Stimulated activated CD4-positive, alpha-beta T cell treated with anti-CD3 and anti-CD28 coated beads, TNF-alpha, amount 100 ng/mL, for 4 hours (primary cell): ENCODE measurements around the gene TRIM58.

Experiments used
- DNase-seq, 3 experiments: peaks; one replicate each; pipeline ENCODE4 v3.0.0-alpha.2; 2020; ENCODE audit warnings: low read depth in 3 of 3

The TRIM58 gene

DNA sequence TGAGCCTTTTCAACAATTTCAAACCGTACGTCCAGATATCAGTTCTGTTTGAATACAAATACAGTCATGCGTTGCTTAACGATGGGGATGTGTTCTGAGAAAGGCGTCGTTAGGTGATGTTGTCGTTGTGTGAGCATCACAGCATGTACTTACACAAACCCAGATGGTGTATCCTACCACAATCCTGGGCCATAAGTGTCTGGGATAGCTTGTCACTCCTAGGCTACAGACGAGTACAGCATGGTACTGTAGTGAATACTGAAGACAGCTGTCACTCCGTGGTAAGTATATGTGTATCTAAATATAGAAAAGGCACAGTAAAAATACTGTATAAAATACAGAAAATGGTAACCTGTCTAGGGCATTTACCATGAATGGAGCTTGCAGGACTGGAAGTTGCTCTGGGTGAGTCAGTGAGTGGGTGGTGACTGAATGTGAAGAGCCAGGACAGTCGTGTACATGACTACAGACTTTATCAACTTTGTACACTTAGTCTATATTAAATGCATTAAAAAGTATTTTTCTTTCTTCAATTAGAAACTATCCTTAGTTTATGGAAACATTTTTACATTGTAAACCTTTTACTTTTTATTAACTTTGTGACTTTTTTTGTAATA is 27.9 kb downstream of the TRIM58 start:
- no peak for DNase-seq

DNA sequence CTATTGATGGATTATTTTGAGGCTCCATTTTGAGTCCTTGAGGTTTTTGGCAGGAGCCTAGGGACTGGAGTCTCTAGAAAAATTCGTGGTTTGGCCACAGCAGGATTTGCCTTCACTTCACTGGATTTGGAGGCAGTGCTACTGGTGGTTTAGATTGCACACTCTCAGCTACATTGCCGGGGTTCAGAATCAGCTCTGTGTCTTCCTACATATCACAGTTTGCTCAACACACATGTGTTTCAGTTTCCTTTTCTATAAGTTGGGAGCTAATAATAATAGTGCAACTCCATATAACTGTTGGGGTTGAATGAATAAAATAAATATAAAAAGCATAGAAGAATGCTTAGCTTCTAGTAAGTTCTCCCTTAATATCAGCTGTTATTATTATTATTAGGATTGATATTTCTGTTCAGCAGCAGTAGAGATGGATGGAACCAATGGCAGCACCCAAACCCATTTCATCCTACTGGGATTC is 38.2 kb downstream of the TRIM58 start, which contains the start of gene OR2W3:
OR2W3 (plus strand) TSS at position 425 of the 475 bp plus-strand sequence; CDS start at position 425, 0 bp downstream.
- DNase-seq = no peak

DNA sequence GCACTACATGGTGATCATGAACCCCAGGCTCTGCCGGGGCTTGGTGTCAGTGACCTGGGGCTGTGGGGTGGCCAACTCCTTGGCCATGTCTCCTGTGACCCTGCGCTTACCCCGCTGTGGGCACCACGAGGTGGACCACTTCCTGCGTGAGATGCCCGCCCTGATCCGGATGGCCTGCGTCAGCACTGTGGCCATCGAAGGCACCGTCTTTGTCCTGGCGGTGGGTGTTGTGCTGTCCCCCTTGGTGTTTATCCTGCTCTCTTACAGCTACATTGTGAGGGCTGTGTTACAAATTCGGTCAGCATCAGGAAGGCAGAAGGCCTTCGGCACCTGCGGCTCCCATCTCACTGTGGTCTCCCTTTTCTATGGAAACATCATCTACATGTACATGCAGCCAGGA is 39.0 kb downstream of the TRIM58 start:
- DNase-seq = no peak

DNA sequence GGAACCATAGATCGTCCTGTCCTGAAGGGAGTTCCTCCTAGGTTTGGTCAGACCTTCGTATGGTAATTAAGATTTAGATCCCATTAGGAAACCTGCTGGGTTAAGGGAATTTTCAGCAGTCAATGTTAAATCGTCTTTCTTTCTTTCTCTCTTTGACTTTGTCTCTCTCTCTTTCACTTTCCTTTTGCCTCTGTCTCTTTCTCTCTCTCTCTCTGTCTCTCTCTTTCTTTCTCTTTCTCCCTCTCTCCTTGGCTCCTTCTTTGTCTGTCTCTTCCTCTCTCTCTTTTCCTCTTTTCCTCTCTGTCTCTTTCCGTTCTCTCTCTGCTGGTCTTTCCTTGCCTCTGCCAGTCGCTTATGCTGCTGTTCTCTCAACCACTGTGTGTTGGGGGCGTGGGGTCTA is 47.1 kb downstream of the TRIM58 start:
- DNase-seq = no peak

DNA sequence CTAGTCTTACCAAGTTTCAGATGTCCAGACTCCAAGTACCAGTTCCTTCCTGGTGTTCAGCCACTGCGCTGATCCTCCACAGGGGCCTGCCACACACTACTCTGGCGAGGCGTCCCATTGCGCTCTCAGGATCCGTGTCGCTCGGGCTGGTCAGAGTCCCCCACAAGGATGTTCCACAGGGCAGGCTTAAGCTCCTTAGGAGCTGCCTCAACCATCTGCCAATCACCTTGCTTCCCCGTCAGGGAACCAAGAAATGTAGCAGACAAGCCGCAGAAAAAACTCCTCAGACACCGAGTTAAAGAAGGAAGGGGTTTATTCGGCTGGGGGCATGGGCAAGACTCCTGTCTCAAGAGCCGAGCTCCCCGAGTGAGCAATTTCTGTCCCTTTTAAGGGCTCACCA is 48.2 kb downstream of the TRIM58 start:
- no peak for DNase-seq

DNA sequence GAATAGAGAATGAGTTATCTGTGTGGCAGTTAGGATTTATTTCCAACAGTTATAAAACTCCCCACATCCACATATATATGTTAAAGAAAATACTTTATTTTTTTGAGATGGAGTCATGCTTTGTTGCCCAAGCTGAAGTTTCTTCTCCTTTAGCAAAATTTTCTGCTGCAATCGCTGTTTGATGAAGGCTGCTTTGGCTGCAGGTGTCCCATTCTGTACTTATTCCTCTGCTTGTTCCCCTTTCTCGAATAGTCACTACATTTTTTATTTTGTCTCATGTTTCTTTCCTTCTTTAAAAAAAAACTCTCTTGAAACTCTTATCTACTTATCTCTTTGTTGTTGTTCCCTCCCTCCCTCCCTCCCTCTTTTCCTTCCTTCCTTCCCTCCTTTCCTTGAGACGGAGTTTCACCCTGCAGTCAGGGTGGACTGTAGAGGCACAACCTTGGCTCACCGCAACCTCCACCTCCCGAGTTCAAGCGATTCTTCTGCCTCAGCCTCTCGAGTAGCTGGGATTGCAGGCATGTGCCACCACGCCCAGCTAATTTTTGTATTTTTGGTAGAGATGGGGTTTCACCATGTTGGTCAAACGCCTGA is 49.0 kb downstream of the TRIM58 start:
- DNase-seq = no peak

DNA sequence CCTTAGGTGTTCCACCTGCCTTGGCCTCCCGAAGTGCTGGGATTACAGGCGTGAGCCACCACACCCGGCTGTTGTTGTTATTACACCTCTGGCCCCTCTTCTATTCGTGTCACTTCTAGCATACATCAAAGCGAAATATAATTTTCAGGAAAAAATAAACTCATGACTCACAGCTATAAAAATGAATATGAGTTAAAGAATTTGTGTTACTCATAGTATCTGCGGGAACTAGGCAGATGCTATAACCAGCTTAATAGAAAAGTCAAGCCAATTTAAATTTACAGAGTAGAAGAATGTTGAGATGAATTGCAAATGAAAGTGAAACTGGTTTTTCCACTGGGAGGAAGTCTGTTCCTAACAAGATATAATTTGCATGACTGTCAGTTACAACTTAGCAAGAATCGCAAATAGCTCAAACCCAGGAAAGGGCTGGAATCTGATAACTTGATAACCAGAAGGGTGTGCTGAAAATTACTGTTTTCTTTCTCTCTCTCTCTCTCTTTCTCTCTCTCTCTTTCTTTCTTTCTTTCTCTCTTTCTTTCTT is 49.6 kb downstream of the TRIM58 start:
- no peak for DNase-seq

DNA sequence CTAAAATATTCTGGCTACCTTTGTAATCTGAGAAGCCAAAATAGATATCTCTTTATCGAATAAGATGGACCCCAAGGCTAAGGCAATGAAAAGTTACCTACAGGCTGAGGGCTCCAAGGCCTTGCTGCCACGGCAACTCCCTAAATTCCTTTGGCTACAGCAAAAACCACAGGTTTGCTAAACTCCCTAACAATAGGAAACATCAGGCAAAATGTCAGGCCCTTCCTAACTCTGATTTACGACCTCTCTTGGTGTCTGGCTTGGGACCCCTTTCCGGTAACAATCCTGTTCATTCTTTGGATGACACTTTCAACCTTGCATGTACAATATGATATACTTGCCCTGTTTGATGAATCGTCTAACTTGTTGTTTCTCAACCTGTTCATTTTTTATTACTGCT is 51.8 kb downstream of the TRIM58 start:
- DNase-seq = no peak

DNA sequence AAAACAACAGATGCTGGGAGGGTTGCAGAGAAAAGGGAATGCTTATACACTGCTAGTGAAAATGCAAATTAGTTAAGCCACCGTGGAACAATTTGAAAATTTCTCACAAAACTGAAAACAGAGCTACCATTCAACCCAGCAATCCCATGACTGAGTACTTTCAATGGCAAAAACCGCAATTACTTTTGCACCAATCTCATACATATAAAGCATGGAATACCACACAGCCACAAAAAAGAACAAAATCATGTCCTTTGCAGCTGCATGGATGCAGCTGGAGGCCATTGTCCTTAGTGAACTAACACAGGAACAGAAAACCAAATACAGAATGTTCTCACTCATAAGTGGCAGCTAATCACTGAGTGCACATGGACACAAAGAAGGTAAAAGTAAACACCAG is 56.8 kb downstream of the TRIM58 start:
- DNase-seq = no peak

DNA sequence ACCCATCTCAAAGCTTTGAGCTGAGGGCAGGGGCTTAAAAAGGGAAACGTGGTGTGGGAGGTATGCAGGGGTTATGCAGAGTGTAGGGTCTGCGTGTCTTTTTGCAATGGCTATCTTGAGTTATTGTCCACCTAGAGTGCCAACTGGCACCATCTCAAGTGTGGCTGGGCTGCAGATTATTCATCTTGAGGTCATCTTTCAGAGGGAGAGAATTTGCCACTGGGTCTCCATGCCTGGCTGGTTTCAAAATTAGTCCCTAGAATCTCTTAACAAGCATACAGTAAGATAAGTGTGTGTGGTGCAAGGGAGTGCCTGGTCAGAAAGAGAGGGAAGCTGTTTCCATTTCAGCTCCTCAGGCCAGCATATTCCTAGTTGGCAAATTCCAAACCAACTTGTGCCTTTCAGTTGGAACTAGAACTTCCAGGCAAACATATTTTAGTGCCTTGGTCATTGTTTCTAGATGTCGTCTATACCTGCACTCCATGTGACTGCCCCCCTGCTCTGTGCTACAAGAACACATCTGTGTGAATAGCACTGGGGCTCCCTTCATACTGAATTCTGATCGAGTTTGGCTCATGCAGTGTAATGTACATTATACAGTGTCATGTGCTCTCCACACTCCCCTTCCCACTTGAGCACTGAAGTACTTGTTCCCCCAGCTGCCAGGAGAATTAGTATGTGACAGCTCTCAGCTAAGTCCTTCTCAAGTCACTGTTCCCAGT is 58.1 kb downstream of the TRIM58 start:
- no peak for DNase-seq

DNA sequence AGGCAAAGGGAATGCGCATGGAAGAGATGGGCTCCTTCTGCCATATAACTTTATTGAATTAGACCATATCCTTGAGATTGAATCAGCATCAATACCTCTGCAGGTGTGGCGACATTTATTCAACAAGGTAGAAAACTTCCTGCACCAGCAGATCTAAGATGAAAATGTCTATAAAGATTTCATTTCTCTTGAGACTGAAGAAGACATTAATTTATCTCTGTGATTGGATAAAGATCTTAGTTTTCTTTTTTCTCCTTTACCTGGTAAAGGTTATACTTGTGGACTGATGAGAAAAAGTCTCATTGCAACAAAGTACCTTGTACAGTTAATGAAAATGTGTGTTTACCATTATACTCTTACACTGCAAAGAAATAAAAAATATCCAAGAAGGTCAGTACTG is 63.0 kb downstream of the TRIM58 start, which contains the start of gene OR2T8:
OR2T8 (plus strand) TSS at position 301 of the 400 bp plus-strand sequence. CDS start 766 bp downstream, outside the sequence.
- no peak for DNase-seq

DNA sequence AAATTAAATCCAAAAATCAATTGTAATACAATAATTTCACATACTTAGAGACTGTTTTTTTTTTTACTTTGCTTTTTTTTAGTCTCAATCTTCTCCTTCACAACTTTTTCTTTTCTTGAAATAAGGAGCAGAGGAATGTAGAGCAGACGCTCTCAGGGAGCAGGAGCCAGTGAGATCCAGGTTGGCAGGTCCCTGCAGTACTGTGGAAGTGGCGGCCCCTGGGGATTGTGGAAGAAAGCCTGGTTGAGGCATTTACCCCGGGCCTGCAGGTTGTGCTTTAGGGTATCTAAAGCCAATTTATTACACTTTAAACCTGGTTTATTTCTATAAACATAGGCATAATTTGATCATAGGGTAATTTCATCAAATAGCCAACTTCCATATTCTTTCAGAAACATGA is 67.0 kb downstream of the TRIM58 start:
- DNase-seq = no peak

DNA sequence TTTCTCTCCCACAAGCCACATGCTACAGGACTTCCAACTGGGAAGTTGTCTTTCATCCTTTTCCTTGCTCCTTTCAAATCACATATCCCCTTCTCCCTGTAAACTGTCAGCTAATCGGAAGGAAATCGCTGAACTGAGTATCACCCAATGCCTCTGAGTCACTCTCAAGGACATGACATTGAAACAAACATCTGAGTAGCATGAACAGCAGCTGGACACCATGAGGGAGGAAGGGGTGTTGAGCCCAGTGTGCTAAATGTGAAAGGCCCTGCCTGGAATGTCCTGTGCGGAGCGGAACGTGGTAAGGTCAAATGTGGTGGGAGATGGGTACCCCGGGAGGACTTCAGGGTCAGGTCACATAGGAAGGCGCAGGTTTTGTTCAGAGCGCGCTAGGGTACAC is 67.9 kb downstream of the TRIM58 start, which contains the start of gene OR2AJ1:
OR2AJ1 (plus strand) TSS at position 22 of the 400 bp plus-strand sequence. CDS start 8,880 bp downstream, outside the sequence.
- DNase-seq = no peak
